ENCODE measurements around the gene ARHGAP32.
"Not testable (repeated sequence)": the region's sequence is repeated elsewhere in the genome, so short reads cannot be mapped to it uniquely, and the experiment has no call there.

ARHGAP32 gene

DNA sequence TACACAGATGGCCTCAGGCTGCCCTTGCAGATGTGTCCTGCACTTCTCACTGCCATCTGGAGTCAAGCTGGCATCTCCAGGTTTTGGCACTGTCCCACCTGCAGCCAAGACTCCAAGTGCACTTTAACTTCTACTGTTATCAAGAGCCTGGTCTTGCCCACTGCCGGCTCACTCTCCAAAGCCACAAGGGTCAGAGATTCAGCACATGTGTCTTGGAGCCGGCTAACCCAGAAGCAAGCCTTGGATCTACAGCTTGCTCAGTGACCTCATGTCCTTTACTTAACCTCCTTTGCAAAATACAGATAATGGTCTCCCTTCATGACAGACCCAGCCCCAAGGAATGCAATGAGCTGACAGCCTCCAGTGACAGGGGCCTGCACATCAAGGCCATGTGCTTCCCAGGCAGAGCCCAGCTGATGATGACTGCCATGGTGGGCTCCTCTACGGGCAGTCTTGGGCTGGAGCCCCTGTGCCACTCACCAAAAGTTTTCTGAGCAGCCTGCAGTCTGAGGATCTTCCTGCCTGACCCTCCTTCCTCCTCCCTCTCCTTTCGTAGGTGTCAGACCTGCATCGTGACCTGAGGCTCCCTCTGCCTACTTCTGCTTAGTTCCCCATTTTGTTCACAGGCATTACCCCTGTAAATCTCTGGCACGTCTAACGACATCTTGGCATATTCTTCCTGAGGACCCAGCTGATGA is 258.5 kb downstream of the ARHGAP32 start:
- DNase-seq (ENCODE audit: low spot score) = no peak

DNA sequence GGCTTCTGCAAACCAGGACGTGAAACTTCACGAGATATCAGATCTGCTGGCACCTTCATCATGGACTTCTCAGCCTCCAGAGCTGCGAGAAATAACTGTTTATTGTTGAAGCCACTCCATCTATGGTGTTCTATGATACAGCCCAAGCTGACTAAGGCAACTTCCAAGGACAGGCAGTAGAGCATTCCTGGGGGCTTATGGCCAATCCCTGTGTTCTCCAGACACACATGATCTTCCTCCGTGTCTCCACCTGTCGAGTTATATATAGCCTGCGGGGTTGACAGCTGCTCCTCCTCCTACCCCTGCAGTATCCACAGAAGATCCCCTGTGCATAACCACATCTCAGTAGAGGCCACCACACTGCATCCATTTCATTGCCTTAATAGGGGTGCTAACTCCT is 260.5 kb downstream of the ARHGAP32 start:
- no peak for DNase-seq (ENCODE audit: low spot score)

DNA sequence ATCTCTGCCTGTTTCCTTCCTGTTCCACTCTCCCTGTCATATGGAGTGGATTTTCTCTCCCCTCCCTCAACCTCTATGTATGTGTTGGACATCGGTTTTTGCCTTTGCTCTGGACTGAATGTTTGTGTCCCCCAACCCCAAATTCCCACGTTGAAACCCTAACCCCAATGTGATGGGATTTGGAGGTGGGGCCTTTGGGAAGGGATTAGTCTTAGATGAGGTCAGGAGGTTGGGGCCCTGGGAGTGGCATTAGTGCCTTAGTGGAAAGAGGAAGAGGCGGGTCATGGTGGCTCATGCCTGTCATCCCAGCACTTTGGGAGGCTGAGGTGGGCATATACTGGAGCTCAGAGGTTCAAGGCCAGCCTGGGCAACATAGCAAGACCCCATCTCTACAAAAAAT is 261.1 kb downstream of the ARHGAP32 start:
- no peak for DNase-seq (ENCODE audit: low spot score)

DNA sequence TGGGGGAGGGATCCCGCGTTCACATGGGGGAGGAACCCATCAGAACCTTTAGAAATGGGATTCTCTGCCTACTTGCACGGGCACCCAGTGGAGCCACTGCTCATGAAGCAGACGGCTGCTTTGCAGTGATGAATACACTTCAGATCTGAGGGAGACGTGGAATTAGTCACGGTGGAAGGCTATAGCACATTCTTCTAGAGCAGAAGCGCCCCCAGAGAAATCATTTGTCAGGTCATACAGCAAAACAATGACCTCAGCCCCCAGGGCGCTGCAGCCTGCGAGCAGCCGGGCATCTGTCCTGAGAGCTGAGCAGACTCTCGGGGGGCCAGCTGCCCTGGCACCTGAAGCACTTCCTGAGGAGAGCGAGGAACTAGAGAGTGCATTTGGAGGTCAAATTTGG is 262.1 kb downstream of the ARHGAP32 start:
- DNase-seq (ENCODE audit: low spot score) = no peak

DNA sequence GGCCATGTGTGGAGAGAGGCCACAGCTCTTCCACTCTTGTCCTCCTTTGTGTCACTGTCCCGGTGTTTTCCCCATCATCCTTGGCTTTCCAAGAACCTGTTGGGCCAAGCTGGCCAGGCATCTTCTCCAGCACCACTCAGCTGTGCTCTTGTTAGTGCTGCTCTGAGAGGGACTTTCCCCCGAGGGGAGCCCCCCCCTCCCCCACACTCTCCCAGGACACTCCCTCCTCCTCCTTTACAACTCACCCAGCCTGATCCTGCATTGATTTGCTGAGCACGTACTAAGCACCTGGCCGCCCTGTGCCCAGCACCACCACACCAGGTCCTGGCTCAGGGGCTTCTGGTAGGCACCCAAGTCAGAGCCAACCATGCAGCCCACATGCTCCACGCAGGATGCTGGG is 262.7 kb downstream of the ARHGAP32 start:
- no peak for DNase-seq (ENCODE audit: low spot score)

DNA sequence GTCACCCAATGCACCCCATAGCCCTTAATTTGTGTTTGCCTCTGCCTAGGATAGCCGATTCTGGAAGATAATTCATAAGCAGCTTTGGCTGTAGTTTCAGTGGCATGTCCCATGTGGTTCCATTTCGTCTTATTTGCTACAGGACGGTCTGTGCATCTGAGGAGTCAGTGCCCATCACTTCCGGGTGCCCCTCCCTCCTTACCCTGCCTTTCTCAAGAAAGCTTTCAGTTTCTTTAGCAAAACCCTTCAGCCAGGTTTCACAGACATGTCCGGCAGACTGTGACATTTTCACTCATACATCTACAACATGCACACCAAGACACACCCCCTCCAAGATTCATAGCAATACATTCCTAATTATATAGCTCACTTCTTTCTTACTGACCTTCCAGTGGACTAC is 263.7 kb downstream of the ARHGAP32 start:
- no peak for DNase-seq (ENCODE audit: low spot score)

DNA sequence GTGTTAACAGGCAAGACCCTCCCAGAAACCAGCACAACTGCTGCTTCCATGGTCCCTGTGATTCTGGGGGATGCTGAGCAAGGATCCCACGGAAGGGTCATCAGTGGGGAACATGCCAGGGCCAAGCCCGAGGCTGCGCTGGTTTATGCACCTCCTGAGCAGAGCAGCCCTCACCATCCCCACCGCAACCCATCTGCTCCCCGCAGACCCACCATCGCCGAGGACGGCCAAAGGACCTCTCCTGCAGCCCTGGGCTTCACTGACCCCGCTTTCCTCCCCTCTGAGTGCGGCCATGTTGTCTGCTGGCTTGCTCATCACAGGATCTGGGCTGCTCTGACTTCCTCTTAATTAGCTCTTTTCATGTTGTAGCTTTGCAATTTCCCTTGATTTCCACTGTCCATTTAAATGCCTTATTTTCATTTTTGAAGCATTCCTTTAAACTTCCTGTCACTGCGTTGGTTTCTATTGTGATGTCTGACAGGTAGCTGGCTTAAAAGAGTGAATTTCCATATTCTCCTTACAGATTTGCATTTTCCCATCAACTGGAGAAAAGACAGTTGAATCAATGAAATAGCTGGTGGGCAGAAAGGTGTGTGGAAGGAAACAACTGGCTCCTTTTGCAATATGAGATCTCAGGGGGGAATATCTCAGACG is 264.3 kb downstream of the ARHGAP32 start:
- no peak for DNase-seq (ENCODE audit: low spot score)

DNA sequence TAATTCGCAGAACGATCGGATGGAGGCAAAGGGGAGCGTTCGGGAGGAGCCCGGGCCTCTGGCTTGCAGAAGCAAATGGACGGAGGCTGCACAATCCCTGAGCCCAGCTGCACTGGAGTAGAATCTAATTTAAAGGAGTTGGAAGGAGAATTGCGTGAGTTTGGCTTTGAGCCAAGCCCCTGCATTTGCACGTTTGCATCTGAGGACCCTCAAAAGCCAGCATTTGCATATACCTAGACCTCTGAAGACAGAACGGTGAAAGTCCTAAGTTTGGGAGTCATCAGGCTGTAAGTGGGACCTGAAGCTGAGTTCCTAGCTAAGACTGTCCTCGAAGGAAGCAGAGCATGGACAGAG is 265.0 kb downstream of the ARHGAP32 start:
- no peak for DNase-seq (ENCODE audit: low spot score)

DNA sequence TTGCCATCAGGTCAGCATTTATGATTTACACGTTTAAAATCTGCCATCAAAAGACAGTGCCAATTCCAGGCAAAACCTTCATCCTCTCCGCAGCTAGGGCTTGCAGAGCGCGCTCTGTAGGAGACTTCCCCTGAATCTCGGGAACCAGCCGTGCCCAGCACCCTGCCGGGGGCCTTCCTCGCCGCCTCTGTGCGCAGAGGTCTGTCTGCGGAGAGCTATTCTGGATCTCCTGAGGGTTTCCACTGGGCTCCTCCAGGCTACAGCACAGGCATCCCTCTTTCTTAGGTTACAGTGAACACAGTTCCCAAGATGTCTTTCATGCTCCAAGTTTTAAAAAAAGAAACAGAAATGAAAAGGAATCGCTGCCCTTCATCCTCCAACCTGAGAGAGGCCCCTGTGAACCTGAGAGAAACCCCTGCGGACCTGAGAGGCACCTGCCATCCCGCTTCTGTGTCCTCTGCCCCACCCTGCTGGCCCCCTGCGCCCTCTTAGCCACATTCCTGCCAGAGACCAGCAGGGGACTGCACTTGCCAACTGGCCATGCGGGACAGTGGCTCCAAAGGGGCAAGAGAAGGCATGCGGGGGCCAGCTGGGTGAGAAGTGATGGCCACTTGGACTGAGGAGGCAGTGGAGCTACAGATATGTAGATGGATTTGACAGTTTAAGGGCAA is 265.6 kb downstream of the ARHGAP32 start:
- no peak for DNase-seq (ENCODE audit: low spot score)

DNA sequence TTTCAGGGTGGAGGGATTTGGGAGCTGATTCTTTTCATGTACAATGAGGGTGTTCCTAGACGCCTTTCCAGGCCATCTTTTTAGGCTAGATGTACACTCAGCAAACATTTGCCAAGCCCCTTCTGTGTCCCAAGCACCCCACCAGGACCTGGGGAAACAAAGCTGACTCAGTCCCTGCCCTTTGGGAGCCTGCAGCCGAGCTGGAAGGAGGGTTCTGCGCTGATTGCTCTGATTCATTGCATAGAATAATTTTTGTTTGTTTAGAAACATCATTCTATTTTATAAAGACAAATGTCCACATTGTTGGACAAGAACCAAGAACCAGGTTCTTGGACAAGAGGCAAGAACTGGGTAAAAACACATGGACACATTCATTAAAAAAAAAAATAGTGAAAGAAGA is 266.1 kb downstream of the ARHGAP32 start:
- DNase-seq (ENCODE audit: low spot score) = no peak

DNA sequence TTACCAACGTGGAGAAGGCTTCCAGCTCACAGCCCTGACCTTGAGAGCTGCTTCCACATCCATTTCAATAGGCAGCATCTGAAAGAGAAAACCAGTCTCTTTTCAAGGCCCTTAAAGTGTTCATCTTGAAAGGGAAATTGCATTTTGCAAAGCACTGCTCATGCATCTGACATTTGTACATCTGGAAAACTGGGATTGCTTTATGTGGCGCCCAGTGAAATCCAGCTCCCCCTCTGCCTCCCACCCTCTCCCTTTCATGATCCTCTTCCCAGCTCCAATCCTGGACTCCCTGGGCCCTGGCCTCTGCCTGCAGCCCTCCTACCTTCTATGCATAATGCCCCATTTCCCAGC is 266.9 kb downstream of the ARHGAP32 start:
- DNase-seq (ENCODE audit: low spot score) = no peak

DNA sequence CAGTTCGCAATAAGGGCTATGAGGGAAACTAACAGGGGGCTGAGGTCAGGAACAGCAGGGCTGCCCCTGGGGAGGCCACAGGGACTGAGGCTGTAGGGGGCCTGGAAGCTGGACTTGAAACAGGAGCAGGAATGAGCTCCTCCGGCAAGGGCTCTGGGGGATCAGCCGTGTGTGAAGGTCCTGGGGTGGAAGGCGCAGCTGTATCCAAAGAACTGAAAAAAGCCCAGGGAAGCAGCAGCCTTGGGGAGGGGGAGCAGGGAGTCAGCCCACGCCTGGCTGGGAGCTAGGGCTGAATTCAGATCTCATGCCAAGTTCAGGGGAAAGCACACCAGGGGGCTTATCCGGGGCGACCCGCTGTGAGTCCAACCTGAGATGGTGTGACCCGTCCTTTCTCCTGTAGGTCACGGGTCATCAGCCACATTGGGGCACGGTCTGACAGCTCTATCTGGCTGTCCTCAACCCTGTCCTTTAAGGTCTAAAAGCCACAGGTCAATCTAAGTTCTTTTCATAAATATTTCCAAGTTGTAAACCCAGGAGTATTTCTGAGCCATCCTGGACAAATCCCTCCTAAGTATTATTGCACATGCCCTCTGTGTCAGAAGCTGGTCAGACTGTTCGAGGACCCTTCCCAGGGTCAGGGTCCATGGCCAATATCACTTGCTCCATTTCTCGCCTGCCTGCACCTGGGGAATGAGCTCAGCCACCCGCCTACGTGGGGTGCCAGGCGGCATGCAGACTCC is 267.4 kb downstream of the ARHGAP32 start:
- DNase-seq (ENCODE audit: low spot score) = no peak

DNA sequence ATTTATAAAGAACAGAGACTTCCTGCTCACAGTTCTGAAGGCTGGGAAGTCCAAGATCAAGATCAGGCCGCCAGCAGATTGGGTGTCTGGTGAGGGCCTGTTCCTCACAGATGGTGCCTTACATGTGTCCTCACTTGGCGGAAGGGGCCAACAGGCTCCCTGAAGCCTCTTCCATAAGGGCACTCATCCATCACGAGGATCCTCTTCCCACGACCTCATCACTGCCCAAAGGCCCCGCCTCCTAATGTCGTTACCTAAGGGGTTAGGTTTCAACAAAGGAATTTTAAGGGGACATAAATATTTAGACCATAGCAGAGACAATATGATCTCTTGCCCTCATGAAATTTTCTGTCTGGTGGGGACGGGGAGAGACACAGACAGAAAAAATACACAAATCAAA is 268.0 kb downstream of the ARHGAP32 start:
- no peak for DNase-seq (ENCODE audit: low spot score)

DNA sequence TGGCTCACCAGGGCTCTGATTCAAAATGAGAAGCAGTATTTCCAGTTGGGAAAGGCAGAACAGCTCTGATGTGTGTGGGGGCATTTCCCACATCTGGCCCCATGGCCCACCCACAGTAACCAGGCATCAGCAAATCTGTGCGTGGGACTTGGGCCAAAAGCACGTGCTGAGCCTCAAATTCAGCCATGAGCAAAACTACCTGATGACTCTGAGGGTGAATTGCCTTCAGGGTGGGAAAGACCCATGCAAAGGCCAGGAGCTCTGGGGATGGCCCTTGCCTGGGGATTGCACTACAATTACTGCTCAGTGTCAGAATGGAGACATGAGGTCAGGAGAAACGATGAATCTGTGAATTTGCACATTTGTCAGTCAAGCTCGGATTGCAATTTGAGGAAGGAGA is 270.3 kb downstream of the ARHGAP32 start:
- no peak for DNase-seq (ENCODE audit: low spot score)

DNA sequence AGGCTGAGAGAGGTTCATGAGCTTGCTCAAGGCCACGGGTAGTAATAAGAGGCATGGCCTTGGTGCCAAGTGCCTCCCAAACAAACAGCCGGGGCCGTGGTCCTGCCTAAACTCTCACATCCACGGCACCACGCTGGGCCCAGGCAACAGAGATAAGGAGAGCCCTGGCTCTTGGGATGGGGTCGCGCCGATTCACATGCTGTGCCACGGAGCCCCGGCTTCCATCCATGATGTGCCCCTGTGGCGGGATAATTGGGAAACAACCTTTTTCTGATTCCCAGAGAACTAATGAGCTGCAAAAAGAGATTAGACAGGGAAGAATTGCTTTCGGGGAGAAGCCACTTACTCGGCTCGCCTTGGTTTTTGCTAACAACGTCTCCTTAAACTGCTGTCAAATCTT is 271.5 kb downstream of the ARHGAP32 start:
- no peak for DNase-seq (ENCODE audit: low spot score)

DNA sequence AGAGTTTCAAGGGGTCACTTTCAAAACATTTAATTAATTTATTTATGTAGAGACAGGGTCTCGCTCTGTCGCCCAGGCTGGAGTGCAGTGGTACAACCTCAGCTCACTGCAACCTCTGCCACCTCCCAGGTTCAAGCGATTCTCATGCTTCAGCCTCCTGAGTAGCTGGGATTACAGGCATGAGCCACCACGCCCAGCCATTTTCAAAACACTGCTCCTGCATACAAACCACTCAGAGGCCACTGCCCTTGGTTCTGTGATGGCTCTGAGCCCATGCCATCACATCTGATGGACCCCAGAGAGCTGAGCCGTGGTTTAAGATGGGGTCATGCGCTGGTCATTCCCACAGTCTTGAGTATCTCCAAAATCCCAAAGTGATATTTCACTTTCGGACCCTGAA is 272.5 kb downstream of the ARHGAP32 start:
- not testable (repeated sequence) for DNase-seq (ENCODE audit: low spot score)

DNA sequence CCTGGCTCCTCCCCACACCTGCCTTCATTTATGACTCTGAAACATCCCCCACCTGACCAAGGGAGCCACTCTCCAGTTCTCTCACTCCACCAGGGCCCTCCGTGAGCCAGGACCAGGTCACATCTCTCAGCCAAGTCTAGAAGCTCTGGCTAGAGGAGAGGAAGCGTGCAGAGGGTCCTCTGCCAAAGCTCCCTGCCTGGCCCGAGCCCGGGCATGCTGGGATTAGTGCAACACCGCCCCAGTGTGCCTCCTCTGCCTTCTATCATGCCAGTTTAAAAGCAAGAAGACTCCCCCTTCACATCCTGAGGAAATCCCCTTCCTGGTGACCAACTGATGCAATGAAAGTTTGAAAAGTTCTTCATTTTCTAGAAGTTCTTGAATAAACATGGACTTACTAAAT is 272.9 kb downstream of the ARHGAP32 start:
- DNase-seq (ENCODE audit: low spot score) = no peak

DNA sequence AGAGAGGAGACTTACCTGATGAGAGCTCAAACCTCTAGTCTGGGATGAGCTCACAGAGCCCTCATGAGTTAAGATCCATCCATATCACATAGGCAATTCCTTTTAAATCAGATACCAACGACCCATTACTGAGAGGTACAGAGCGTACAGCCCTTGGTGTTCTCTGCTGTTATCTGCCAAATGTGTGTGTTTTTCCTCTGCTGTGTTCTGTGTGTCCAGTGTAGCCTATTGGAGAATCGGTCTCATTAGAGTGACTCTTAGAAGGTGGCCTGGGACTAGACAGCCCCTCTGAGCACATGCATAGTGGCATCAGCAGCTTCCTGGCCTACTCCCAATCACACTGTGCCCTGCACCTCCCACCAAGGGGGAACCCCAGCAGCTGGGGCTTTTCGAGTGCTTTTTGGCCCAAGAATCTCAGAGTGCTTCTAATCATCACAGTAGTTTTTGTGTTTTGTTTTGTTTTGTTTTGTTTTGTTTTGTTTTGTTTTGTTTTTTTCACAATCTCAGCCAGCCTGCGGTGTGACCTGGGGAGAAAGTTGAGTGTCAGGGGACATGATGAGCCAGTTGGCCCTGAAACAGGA is 274.9 kb downstream of the ARHGAP32 start:
- no peak for DNase-seq (ENCODE audit: low spot score)

DNA sequence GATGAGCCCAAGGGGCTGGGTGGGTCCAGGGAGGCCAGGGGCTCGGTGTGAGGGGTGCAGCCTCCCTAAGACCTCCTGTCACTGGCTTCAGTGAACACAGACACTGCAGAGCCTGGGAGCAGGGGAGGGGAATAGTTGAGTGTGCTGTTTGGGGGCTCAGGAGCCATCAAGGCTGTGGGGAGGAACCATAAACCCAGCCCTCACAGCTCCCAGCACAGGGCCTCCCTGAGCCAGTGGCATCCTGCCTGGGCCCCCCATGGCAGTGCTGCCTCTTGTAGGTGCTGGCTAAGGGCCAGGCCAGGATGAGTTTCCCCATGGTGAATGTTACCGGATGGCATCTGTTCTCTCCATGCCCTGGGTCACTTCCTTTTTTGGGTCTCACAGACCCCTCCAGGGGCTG is 275.4 kb downstream of the ARHGAP32 start:
- DNase-seq (ENCODE audit: low spot score) = no peak

DNA sequence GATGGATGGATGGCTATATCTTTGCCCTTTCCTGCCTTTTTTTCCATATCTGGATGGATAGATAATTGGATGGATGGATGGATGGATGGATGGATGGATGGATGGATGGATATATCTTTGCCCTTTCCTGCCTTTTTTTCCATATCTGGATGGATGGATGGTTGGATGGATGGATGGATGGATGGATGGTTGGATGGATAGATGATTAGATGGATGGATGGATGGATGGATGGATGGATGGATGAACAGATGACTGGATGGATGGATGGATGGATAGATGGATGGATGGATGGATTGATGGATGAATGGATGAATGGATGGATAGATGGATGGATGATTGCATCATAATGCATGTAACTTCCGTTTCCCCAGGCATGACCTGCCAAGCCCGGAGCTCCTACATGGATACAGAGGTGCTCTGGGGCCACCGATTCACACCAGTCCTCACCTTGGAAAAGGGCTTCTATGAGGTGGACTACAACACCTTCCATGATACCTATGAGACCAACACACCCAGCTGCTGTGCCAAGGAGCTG is 276.0 kb downstream of the ARHGAP32 start:
- no peak for DNase-seq (ENCODE audit: low spot score)

DNA sequence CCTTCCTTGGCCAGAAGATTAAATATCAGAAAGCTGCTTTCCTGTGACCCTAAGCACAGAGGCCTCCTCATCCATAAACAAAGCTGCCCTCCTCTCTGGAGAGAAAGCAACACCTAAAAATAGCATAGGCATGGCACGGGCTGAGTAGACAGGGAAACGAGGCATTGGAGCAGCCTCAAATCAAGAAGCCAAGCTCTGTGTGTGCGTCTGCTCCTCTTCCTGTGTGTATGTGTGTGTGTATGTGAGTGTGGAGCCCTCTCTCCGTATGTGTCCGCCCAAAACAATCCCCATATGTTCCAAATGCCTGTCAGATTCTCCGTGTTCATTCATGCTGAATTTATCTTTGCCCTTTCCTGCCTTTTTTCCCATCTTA is 277.0 kb downstream of the ARHGAP32 start:
- no peak for DNase-seq (ENCODE audit: low spot score)

All from left forelimb (tissue), 1 donor.